Activated effector memory CD4-positive, alpha-beta T cell treated with anti-CD3 and anti-CD28 coated beads, Interleukin-2, amount 50 U/mL, for 16 hours (primary cell): ENCODE data around the gene ATF4.
"Not testable (repeated sequence)": the region's sequence is repeated elsewhere in the genome, so short reads cannot be mapped to it uniquely, and the experiment has no call there.

Experiments used
- DNase-seq: peaks from one replicate; pipeline ENCODE4 v3.0.0-alpha.2; 2020

ATF4 gene

GRCh38 chr22:39489094-39490068, 31.0 kb upstream of the ATF4 start:
- DNase-seq: no peak

DNA sequence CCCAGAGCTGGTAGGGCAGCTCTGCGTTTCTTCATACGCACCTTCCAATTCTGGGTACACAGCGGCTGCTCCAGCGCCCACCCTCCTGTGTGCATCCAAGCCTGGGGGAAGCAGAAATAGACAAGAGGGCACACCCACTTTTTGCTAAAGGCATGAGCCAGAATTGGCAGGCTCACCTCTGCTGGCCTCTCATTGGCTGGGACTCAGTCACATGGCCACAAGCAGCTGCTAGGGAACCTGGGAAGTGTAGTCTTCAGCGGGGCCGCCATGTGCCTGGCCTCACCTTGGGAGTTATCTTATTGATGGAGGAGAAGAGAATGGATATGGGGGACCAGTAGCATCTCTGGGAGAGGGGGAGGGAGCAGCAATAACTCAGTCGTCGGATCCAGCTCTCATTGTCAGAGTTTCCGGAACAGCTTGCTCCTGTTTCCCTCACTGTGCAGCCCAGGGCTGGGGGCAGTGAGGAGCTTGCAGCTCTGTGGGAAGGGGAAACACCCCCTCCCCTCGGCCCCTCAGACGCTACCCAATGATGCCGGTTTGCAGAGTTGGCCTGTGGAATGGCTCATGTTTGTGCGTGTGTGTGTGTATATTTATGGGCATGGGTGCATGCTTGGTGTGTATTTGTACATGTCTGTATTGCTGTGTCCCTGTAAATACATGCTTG, 30.1 kb upstream of the ATF4 start:
- DNase-seq: peak; percentile 93

DNA sequence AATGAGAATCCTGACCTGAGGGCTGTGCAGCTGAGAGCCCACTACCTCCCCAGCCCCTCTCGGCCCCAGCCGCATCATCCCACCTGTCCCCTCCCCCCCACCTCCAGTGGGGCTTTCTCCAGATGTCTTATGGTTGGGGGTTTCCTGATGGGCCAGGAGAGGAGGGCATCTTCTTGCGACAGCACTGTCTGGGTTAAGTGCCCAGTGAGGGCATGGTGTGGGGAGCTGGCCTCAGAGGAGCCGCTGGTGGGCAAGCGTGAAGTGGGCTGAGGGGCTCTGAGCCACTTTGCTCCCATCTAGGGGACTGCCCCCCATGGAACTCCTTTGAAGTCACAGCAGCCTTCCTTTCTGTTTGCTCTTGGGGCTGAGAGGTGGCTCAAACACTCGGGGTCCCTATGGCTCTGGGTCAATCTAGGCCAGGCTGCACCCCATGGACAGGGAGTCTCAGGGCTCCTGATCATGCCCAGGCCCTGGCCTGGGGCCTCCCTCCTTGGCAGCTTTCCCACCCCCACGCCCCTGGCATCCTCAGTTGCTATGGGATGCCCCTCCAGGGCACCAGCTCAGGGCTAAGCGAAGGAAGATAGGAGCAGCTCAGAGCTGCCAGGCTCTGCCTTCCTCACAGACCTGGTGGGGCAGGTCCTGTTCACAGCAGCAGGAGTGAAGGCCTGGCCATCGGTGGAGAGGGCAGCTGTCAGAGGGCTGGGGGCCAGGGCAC, 29.2 kb upstream of the ATF4 start:
- no peak for DNase-seq

DNA sequence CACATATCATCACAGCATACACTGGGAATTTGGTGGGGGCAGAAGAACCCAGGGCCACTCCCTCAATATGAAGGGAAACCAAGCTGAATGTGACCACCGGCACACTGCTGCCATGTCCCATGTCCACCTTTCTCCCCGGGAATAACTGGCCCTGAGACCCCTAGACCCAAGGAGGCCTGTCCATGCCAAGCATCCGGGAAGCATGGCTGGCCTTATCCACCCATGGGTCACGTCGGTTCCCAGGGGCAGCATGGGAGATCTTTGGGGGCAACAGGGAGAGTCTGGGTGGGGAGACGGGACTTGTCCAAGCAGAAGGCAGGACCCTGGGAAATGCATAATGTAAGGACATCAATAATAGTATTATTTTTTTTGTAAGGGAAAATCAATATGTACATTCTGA, 28.7 kb upstream of the ATF4 start:
- no peak for DNase-seq

DNA sequence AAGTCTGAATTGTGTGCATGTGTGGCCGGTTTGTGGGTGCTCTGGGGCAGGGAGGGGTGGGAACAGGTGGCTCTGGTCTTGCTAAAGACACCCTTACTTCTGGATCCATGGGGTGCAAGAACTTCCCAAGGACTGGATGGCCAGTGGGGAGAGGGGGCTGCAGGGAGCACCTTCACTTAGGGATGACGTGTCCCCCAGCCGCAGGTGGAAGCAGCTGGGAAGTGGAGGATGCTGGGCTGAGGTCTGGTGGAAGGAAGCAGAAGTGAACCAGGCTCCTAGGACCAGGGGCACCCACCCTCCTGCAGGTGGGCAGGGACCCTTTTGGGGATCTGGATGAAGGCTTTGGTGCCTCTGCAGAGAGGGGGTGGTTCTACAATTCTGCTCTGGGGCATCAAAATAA, 28.2 kb upstream of the ATF4 start:
- no peak for DNase-seq

DNA sequence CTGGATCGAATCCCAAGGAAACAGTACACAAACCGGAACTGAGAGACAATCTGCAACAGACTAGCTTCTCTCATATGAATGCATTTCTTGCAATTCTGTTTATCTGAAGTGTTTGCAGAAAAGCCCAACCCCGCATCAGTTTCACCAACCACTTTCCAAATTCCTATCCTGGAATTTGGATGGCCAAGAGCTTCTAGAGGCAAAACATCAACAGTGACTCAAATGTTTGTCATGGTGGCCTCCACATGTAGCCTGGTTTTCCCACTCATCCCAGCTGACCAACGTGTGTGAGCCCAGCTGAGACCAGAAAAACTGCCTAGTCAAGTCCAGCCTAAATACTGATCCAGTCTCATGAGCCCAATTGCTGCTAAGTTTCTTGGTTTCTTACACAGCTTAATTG, 26.6 kb upstream of the ATF4 start:
- no peak for DNase-seq

DNA sequence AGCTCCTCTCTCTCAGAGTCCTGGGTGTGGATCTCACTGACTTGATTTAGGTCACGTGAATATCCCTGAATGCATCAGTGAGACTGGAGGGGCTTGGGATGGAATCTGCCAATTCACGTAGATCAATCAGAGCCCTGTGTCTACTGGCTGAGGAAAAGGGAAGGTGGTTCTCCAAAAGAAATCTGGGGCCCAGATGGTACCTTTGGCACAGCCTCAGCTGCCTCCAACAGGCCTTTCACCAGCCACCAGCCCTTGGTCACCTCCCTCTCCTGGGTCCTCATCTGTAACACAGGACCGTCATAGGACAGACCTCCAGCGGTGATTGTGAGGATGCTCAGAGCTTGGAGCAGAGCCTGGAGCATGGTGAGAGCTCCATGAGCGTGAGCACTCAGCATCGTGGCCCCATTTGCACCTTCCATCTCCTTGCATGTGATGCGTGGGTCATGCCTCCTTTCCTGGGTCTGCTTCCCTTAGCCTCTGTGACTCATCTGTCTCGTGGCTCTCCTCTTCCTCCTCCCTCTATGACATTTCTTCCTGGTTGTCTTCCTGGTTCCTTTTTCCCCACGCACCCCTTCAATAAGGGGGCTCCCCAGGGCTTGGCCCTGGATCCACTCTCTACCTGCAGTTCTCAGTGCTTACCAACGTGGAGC, 25.8 kb upstream of the ATF4 start:
- DNase-seq: no peak

DNA sequence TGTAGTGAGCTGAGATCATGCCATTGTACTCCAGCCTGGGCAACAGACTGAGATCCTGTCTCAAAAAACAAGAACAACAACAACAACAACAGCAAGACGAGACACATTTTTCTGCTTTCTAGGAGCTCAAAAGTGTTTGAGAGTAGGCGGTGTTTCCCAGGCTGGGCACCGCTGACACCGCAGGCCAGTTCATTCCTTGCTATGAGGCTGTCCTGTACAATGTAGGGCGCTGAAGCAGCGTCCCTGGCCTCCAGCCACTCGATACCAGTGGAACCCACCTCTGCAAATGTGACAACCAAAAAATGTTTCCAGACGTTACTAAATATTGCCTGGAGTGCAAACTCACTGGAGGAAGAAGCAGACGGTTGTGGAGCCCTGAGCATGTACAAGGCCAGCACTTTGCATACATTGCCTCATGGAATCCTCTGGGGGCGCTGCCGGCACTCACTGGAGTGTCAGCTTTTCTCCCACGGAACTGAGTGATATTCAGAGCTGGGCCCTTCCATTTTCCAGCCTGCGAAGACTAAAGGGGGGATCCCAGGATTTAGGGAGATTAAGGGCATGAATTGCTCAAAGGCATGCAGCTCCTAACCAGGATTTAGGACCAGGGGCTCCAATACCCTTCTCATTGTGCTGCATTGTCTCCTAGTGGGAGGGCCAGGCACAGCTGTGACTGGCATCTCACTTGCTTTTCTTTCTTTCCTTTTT, 24.1 kb upstream of the ATF4 start:
- peak; percentile 84 for DNase-seq

GRCh38 chr22:39497429-39497828, 22.9 kb upstream of the ATF4 start:
- no peak for DNase-seq

- no peak for DNase-seq
Observed at GRCh38 chr22:39498368-39498767, 22.0 kb upstream of the ATF4 start.

- DNase-seq: no peak
Observed at GRCh38 chr22:39498802-39499201, 21.6 kb upstream of the ATF4 start.

- DNase-seq: no peak
Observed at GRCh38 chr22:39500101-39500500, 20.3 kb upstream of the ATF4 start.

- no peak for DNase-seq
Observed at GRCh38 chr22:39501644-39502108, 18.7 kb upstream of the ATF4 start.

GRCh38 chr22:39502109-39502788, 18.1 kb upstream of the ATF4 start, which contains the start of gene MIEF1:
Gene MIEF1 (plus strand): TSS chr22:39502290. CDS start chr22:39511295, 9,005 bp downstream.
- DNase-seq: peak; percentile 96

GRCh38 chr22:39502789-39503409, 17.5 kb upstream of the ATF4 start:
- DNase-seq: no peak

DNA sequence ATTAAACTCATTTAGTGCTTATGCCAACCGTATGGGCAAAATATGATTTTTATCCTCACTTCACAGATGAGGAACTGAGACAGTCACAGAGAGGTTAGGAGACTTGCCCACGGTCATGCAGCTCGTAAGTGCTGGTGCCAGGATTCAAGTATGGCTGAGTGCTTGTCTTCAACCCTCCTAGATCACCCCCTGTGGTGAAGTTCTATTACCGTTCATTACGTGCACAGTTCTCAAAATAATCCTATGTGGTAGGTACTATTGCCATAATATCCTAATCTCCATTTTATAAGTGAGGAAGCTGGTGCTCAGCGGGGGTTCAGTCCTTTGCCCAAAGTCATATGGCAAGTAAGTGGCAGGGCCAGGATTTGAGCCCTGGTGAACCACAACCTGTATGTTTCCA, 16.7 kb upstream of the ATF4 start:
- DNase-seq: no peak

- DNase-seq: no peak
Observed at GRCh38 chr22:39504071-39504470, 16.3 kb upstream of the ATF4 start.

DNA sequence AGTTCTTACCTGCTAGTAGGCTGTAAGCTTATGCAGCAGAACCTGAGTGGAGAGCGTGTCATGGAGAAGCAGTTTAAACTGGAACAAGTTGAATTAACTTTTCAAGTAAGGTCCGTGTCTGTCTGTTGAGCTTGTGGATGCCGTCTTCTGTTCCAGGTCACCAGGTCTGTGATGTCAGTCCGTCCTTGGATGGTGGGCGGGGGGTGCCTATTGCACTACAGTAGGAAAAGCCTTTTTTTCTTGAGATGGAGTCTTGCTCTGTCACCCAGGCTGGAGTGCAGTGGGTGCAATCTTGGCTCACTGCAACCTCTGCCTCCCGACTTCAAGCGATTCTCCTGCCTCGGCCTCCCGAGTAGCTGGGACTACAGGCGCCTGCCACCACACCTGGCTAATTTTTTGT, 13.3 kb upstream of the ATF4 start:
- not testable (repeated sequence) for DNase-seq

DNA sequence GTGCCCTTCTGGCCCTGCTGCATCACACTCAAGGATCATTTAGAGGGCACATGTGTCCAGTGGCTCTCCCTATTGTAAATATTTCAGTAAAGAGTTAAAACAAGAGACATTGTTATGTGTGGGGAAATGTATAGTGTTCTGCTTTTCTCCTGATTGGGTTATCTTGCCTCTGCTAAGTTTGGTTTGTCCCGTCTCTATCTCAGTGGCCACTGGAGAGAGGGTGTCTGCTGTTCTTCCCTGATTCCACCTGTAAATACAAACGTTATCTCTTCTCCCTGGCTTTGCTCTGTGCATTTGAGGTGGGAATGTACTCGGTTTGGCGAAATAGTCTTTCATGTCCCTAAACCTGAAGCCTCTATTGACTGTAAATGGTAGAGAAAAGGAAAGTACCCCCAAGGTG, 12.0 kb upstream of the ATF4 start:
- no peak for DNase-seq

DNA sequence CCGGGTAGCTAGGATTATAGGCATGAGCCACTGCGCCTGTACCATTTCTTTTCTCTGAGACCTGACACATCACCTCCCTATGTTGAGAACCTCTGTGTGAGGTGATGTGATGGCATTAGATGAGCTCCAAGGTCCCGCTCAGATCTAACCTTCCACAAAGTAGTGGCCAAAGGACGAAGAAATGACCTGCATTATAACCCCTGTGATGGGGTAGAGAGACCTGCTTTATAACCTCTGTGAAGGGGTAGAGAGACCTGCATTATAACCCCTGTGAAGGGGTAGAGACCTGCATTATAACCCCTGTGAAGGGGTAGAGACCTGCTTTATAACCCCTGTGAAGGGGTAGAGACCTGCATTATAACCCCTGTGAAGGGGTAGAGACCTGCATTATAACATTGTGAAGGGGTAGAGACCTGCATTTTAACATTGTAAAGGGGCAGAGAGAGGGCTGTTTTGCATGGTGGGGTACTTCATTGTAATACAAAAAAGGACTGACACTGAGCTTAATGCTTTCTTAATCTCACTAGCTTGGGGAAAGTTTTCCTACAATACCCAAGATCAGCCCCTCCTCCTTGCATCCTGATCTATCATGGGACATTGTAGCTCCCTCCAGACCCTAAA, 9.7 kb upstream of the ATF4 start:
- DNase-seq: no peak

- DNase-seq: no peak
Observed at GRCh38 chr22:39511226-39511625, 9.1 kb upstream of the ATF4 start.
